Measurements from ENCODE around the gene ZSCAN16. TPM values are rescaled to one million over a fixed set of nuclear protein-coding genes. Genes with fewer than 3 reads are reported as not detected.

Gene ZSCAN16
- total and polyA plus RNA-seq, 9 of the 15 experiments (the other 6 are each of a cell fraction or from before 2014, with no cell fraction given) = 0.08 TPM; not detected in 8

- TF ChIP-seq SAFB2 (IDR thresholded peaks at IDR 0.05; ENCODE audit: borderline replicate concordance, low read depth, low read length, severe bottlenecking) = no peak
- peak; percentile 64 for TF ChIP-seq GTF2B (IDR thresholded peaks at IDR 0.05; ENCODE audit: extremely low read depth, insufficient read length)
- TF ChIP-seq CTCFL (IDR thresholded peaks at IDR 0.05; ENCODE audit: borderline replicate concordance, insufficient read depth, low read depth, low read length, poor library complexity, severe bottlenecking) = peak; percentile 76
- TF ChIP-seq ASH1L (IDR thresholded peaks at IDR 0.05; ENCODE audit: borderline replicate concordance, low read depth, partially characterized antibody) = no peak
- TF ChIP-seq ZNF41 (CRISPR knock-in tag; conservative IDR thresholded peaks at IDR 0.05) = 0 out of 2 replicates have a peak, but pooled peaks have one; percentile 55
- TF ChIP-seq ZNF197 (CRISPR knock-in tag; IDR thresholded peaks at IDR 0.05; ENCODE audit: low read depth) = no peak
- peak; percentile 89 to 94 for TF ChIP-seq MAZ (CRISPR knock-in tag; conservative IDR thresholded peaks at IDR 0.05 in 1 of 2, IDR thresholded peaks at IDR 0.05 in 1 of 2)
- TF ChIP-seq PREB (CRISPR knock-in tag; IDR thresholded peaks at IDR 0.05) = peak; percentile 89; the same call in 1 of the 2 replicates
- 0 out of 2 replicates have a peak, but pooled peaks have one; percentile 15 for TF ChIP-seq CREB5 (CRISPR knock-in tag; IDR thresholded peaks at IDR 0.05)
- TF ChIP-seq RBM25 (IDR thresholded peaks at IDR 0.05; ENCODE audit: low read depth, low read length, severe bottlenecking) = no peak
- no peak for TF ChIP-seq CHD2 (IDR thresholded peaks at IDR 0.05; ENCODE audit: low read depth, low read length)
- no peak for TF ChIP-seq ZNF274 (IDR thresholded peaks at IDR 0.05; ENCODE audit: borderline replicate concordance, low read depth, low read length)
- TF ChIP-seq ZNF12 (CRISPR knock-in tag; IDR thresholded peaks at IDR 0.05) = peak; percentile 13; the same call in 1 of the 2 replicates
- peak in 1 of 2 experiments; percentile 56; a peak in 1 of 4 replicates for TF ChIP-seq HDAC1 (IDR thresholded peaks at IDR 0.05)
- TF ChIP-seq CBX2 (IDR thresholded peaks at IDR 0.05; ENCODE audit: insufficient read depth, low read length, poor library complexity, severe bottlenecking) = no peak
- peak; percentile 12 for TF ChIP-seq SAP30 (IDR thresholded peaks at IDR 0.05; ENCODE audit: borderline replicate concordance, insufficient read depth, low read depth, low read length, poor library complexity, severe bottlenecking)
- TF ChIP-seq ZBTB33 (CRISPR knock-in tag; IDR thresholded peaks at IDR 0.05) = peak; percentile 12; the same call in 1 of the 2 replicates
These were observed 19.8 kb upstream of the ZSCAN16 start (continued) for GRCh38 chr6:28104392-28105244.
